Measurements from ENCODE around the gene FRAS1.

Gene FRAS1

GRCh38 chr4:78346222-78346621, 289.1 kb downstream of the FRAS1 start:
- TF ChIP-seq CTCF (IDR thresholded peaks at IDR 0.05; ENCODE audit: borderline replicate concordance, control extremely low read depth, extremely low read depth, insufficient read depth, missing control alignments): no peak
- in situ Hi-C loops (cut with MboI; ENCODE audit: low sequenced_read_pairs, unreplicated experiment): no loop called here

GRCh38 chr4:78347527-78347926, 290.4 kb downstream of the FRAS1 start:
- no peak for DNase-seq (ENCODE audit: low spot score)
- in situ Hi-C loops (cut with MboI; ENCODE audit: low sequenced_read_pairs, unreplicated experiment): no loop called here
- no peak for TF ChIP-seq CTCF (IDR thresholded peaks at IDR 0.05; ENCODE audit: borderline replicate concordance, control extremely low read depth, extremely low read depth, insufficient read depth, missing control alignments)

More at GRCh38 chr4:78346222-78346621, 289.1 kb downstream of the FRAS1 start:
- DNase-seq (ENCODE audit: low spot score): no peak

- no peak for TF ChIP-seq CTCF (IDR thresholded peaks at IDR 0.05; ENCODE audit: borderline replicate concordance, control extremely low read depth, extremely low read depth, insufficient read depth, missing control alignments)
- in situ Hi-C loops (cut with MboI; ENCODE audit: low sequenced_read_pairs, unreplicated experiment): no loop called here
- no peak for DNase-seq (ENCODE audit: low spot score)
Observed at GRCh38 chr4:78353921-78354320, 296.8 kb downstream of the FRAS1 start.

- no peak for DNase-seq (ENCODE audit: low spot score)
- TF ChIP-seq CTCF (IDR thresholded peaks at IDR 0.05; ENCODE audit: borderline replicate concordance, control extremely low read depth, extremely low read depth, insufficient read depth, missing control alignments): no peak
- in situ Hi-C loops (cut with MboI; ENCODE audit: low sequenced_read_pairs, unreplicated experiment): no loop called here
Observed at GRCh38 chr4:78354782-78355181, 297.7 kb downstream of the FRAS1 start.

- no peak for TF ChIP-seq CTCF (IDR thresholded peaks at IDR 0.05; ENCODE audit: borderline replicate concordance, control extremely low read depth, extremely low read depth, insufficient read depth, missing control alignments)
- in situ Hi-C loops (cut with MboI; ENCODE audit: low sequenced_read_pairs, unreplicated experiment): no loop called here
- no peak for DNase-seq (ENCODE audit: low spot score)
Observed at GRCh38 chr4:78355306-78355705, 298.2 kb downstream of the FRAS1 start.

GRCh38 chr4:78356251-78356786, 299.2 kb downstream of the FRAS1 start:
- no peak for DNase-seq (ENCODE audit: low spot score)
- in situ Hi-C loops (cut with MboI; ENCODE audit: low sequenced_read_pairs, unreplicated experiment): no loop called here
- no peak for TF ChIP-seq CTCF (IDR thresholded peaks at IDR 0.05; ENCODE audit: borderline replicate concordance, control extremely low read depth, extremely low read depth, insufficient read depth, missing control alignments)

Data from GM13976 (cell line).